CD4-positive, alpha-beta T cell treated with Interleukin-10 for 1 hour (primary cell): Measurements from ENCODE around the gene HAPLN2.
A peak's percentile ranks its signal among the peaks of the same experiment; 100 is the strongest.
"Not testable (repeated sequence)": the region's sequence is repeated elsewhere in the genome, so short reads cannot be mapped to it uniquely, and the experiment has no call there.

Source experiments
- DNase-seq: peaks from one replicate; pipeline ENCODE4 v3.0.0-alpha.2; 2020

HAPLN2 gene

DNA sequence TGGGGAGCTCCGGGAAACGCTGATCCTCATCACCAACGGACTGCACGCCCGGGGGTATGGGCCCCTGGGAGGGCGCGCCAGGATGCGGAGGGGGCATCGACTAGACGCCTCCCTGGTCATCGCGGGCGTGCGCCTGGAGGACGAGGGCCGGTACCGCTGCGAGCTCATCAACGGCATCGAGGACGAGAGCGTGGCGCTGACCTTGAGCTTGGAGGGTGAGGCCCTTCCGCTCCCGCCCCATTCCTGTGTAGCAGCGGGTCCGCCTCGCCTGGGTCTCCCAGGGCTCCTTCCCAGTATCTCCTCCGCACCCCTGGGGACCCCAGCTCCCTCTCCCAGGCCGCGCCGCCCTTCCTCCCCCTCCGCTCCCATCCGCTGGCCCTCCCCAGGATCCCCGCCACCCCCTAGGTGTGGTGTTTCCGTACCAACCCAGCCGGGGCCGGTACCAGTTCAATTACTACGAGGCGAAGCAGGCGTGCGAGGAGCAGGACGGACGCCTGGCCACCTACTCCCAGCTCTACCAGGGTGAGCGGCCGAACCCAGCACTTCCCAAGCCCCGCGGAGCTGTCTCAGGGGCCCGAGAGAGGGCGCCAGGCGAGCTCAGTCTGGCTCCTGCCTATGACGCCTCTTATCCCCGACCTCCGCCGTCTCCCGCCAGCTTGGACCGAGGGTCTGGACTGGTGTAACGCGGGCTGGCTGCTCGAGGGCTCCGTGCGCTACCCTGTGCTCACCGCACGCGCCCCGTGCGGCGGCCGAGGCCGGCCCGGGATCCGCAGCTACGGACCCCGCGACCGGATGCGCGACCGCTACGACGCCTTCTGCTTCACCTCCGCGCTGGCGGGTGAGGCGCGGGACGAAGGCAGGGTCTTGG is 5.0 kb downstream of the HAPLN2 start:
- DNase-seq = peak; percentile 34

DNA sequence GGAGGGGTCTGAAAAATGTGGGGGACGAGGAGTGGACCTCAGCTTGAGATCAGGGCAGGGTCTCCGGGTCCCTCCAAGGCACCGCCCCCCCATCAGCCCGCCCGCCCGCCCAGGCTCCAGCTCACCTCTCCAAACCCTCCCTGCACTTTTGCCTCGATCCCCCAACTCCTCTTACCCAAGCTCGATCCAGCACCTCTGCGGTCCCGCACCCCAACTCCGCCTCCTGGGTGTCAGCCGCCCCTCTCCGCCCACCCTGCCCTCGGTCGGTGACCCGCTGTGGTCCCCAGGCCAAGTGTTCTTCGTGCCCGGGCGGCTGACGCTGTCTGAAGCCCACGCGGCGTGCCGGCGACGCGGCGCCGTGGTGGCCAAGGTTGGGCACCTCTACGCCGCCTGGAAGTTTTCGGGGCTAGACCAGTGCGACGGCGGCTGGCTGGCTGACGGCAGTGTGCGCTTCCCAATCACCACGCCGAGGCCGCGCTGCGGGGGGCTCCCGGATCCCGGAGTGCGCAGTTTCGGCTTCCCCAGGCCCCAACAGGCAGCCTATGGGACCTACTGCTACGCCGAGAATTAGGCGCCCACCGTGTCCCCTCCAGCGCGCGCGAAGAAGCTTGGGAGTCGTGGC is 5.7 kb downstream of the HAPLN2 start:
- no peak for DNase-seq

DNA sequence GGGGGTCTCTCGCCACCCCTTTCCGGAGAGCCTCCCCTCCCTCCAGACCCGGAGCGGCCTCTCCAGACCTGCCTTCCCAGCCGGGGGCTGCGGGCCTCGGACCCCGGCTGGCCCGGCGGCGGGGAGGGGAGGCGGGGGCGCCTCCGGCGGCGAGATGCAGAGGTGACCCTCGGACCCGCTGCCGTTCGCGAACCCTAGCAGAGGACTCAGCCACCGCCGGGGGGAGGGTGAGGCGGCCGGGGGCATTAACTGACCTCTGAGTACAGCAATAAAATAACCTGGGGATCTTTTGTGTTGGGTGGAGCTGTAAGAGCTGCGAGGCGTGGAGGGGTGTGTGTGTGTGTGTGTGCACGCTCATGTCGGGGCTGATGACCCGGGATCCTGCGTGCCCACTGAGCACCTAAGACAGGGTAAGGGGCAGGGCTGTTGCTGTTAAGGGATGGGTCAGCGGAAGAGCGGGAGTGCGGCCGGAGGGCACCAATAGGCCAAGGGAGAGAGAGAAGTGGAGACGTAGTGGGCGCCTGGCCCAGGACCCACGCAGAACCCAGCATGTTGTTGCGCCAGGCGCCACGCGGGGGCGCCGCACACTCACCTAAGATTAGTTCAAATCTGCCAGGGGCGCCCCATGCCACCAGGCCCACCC is 6.3 kb downstream of the HAPLN2 start:
- DNase-seq = peak; percentile 63

DNA sequence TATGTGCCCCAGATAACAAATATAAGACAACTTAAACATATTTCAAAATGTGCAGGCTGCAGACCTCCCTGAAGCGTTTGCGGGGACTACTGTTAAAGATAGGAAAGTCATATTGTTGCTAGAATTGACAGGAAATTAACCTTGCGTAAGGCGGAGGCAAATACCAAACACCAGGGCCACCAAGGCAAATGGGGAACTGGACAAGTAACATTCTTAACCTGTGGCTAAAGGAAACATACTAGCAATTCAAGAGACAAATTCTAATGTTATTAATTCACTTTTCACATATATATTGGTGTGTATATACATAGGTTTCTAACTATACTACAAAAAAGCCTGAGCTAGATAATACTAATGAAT is 6.8 kb downstream of the HAPLN2 start:
- DNase-seq = no peak

DNA sequence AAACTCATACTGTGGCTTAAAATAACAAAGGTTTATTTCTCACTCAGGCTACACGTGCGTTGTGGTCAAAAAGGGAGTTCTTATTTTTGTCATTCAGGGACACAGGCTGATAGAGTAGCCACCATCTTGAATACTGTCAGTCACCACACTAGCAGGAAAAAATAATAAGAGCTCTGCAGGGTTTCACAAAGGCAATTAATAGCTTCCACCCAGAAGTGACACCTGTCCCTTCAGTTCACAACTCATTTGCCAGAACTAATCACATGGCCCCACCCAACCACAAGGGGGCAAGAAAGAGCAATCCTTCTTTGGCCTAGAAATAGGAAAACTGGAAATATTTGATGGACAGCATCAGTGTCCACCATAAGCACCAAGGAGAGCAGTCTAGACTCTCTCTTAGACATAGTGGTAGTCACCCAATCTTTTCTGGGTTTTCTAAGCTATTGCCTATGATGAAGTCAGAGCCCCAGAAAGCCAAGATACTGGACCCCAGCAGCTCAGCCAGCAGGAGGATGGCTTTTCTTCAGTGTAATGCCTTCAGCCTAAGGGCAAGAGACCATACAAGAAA is 8.2 kb downstream of the HAPLN2 start:
- peak; percentile 56 for DNase-seq

DNA sequence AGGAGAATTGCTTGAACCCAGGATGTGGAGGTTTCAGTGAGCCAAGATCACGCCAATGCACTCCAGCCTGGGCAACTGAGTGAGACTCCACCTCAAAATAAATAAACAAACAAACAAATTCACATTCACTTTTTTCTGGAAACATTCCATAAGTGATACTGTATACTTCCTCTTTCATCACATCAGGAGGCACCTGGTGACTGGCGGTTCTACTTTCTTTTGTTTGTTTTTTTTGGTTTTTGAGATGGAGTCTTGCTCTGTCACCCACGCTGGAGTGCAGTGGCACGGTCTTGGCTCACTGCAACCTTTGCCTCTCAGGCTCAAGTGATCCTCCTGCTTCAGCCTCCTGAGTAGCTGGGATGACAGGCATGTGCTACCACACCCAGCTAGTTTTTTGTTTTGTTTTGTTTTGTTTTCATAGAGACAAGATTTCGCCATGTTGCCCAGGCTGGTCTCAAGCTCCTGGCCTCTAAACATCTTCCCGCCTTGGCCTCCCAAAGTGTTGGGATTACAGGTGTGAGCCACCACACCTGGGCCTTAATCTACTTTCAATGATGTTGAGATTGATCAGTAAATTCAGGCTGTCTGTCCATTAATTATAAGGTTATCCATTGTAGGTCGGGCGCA is 10.7 kb downstream of the HAPLN2 start:
- no peak for DNase-seq

DNA sequence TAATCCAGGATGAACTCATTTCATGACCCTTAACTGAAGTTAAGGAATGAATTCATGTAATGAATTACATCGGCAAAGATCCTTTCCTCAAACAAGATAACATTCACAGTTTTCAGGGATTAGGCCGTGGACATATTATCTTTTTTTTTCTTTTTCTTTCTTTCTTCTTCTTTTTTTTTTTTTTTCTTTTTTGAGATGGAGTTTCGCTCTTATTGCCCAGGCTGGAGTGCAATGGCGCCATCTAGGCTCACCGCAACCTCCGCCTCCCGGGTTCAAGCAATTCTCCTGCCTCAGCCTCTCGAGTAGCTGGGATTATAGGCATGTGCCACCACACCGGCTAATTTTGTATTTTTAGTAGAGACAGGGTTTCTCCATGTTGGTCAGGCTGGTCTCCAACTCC is 11.9 kb downstream of the HAPLN2 start:
- not testable (repeated sequence) for DNase-seq

DNA sequence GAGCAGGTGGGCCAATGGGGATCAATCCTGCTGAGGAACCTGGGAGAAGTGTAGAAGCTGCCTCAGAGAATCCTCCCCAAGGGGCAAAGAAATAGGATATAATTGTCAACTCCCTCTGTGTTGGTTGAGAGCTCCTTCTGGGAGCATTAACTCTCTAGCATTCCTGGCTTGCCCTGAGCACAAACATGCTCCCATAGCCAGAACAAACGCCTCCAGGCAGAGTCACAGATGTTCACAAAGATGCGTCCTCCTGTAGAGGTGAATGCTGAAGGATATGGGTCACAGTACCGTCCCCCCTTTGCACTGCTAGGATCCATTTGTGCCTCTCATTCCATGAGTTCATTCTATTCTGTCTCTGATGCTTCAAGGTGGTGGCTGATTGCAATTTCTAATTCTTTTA is 13.1 kb downstream of the HAPLN2 start:
- no peak for DNase-seq

DNA sequence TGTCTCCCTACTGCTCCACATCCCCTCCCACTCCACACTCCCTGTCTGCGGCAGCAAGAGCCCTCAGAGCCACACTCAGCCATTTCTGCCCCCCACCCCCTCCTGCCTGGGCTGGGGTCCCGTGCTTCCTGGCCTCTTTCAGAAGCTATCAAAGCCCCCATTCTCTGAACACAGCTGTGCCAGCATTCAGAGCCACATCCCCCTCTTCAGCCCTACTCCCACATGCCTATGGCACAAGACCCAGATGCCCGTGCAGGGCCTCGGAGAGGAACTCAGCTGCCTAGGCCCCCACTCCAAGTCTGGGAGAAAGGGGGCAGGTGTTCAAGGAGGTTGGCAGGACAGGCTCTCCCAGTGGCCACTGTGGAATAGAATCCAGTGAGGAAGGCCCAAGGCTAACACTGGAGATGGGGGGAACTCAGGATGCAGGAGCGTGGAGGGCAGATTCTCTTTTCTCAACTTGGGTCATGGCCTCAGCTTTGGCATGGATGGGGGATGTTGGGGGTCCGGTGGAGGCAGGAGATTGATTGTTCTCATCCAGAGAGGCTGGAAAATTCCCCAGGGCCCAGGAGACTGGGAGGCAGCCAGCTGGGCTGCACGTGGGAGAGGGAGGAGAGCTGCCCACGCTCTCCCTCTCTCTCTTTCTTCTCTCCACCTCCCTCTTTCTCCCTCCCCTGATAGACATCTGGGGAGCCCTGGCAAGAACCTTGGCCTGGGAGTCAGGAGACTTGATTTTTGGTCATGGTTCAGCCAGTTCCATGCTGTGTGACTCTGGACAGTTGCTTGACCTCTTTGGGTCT is 19.2 kb downstream of the HAPLN2 start:
- no peak for DNase-seq

DNA sequence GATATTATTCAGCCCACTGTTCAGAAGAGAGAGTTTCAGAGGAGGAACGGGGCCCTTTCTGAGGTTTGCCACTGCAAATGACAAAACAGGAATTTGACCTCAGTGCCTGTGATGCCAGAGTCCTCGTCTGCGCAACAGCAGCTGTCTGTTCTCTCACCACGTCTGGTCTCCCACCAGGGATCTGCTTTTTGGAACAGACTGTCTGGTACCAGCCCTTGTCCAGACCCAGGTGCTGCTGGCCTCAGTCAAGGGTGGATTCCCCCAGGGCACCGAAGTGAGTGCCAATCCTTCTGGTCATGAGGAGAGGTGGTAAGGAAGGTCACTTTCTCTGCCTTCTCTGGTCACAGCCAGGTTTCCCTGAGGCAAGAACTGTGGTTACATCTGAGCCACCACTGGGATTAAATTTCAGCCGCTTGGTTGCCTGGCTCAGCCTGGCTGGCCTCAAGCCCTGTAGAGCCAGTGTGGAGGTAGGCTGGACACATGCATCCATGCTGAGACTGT is 20.4 kb downstream of the HAPLN2 start:
- DNase-seq = no peak

DNA sequence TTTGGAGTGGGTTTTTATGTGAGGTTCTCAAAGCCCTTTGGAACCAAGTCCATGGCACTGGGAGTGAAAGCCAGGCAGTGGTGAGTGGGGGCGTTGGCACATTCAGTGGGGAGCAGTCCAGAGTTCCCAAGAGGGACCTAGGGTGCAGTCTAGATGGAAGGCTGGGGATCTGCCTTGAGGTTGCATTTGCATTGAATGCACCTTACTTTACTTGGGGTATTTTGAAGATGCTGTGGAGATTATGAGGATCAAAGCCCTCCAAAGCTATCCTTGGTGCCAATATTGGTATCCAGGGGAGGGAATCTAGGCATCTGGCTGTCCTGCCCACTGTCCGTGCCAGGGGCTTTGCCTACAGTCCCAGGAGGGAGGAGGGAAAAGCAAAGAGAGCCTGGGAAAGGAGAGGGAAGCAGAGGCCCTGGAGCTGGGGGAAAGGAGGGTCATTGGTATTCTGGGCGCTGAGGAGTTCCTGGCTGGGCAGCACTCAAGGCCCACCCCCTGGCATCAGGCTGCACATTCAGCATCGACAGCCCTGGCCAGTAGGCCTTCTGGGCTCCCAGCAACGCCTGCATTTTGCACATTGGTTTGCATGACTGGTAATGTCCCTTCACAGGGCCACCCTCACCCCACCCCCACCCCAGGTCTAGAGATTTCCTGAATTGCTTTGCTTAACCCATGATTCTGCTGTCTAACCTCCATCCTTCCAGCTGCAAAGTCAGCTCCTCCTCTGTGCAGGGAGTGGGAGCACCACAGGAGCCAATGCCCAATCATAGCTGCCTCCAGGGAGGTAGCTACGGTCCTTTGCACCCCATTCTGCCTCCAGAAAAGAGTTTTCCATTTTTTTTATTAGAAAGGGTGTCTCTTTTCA is 21.9 kb downstream of the HAPLN2 start:
- no peak for DNase-seq

DNA sequence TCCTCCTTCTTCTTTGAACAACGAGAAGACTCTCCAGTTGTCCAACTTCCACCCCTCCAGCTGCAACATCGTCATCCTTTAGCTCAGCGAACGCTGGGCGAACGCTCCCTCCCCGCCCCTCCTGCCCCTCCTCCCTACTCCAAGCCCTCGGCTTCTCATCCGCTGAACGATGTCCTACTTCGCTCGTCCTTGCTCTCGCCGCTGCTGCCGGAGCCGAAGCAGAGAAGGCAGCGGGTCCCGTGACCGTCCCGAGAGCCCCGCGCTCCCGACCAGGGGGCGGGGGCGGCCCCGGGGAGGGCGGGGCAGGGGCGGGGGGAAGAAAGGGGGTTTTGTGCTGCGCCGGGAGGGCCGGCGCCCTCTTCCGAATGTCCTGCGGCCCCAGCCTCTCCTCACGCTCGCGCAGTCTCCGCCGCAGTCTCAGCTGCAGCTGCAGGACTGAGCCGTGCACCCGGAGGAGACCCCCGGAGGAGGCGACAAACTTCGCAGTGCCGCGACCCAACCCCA is 22.6 kb downstream of the HAPLN2 start, which contains the start of gene BCAN:
TSS of gene BCAN (plus strand) at position 357 of the 504 bp plus-strand sequence. CDS start 3,938 bp downstream, outside the sequence.
- no peak for DNase-seq

DNA sequence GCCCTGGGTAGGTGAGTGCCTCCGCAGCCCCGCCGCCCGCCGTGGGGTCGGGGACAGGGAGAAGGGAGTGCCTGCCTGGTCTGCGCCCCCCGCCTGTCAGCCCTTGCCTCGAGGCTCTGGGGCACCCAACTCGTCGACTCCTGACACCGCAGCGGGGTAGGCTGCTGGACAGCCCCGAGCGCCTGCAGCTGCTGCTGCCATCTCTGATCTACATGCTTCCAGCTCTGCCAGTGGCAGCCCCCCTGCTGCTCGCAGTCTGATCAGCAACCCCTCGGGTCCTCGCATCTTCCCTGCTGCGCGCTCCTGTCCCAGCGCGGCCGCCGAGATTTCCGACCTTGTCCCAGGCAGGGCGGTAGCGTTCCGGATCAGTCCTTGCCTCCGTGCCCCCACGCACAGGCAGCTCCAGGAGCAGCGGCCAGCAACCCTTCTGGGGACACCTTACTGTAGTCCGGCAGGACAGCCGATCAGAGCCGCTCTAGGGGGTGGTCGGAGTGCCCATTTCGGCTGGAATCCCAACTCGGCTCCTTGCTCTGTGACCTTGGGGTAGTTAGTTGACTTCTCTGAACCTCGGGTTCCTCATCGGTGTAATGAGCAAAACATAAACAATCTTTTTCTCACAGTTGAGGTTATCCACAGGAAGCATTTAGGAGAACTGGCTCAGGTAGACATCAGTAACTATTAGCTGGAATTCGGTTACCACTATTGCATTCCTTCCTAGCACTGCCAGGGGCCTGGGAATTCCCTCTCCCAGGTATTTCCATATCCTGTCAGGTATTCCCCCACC is 23.2 kb downstream of the HAPLN2 start:
- no peak for DNase-seq

DNA sequence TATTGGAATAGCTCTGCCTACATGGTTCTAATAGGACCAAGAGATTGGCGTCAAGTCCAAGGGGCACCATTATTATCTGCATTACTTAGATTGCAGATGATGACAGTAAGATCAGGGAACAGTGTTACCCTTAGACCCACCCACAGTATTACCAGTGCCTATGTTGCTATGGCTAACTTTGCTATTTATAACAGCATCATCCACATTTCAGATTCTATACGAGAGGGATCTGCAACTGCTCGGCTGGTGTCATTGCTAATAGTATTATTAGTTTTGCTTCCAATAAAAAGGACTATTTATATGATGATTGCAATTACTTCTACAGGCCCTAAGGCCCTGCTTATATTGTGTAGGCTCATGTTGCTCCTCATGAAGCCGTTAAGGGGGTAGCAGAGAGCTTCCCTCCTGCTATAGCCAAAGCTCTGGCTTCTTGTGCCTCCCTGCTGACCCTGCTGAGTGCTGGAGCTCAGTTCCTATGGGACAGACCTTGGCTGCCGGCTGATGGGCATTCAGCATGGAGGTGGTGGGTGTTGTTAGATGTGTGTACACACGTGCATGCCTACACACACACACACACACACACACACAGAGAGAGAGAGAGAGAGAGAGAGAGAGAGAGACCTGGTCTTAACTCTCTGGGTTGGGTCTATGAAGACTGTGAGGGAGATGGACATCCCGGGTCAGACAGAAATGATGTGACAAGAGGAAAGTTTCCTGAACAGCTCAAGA is 24.0 kb downstream of the HAPLN2 start:
- DNase-seq = no peak

DNA sequence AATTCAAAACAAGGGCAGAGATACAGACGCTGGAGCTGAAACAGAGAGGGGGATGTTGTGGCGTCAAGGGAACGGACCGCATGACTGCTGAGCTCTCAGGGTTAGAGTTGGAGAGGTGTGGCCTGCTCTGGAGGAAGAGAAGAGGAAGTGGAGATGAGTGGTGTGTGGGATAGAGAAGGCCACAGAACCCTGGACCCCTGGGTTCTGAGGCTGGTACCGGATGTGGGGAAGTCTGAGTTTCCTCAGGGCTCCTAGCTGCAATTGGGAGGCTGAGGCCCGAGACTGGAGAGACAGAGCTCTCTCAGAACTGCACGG is 24.5 kb downstream of the HAPLN2 start:
- DNase-seq = no peak

DNA sequence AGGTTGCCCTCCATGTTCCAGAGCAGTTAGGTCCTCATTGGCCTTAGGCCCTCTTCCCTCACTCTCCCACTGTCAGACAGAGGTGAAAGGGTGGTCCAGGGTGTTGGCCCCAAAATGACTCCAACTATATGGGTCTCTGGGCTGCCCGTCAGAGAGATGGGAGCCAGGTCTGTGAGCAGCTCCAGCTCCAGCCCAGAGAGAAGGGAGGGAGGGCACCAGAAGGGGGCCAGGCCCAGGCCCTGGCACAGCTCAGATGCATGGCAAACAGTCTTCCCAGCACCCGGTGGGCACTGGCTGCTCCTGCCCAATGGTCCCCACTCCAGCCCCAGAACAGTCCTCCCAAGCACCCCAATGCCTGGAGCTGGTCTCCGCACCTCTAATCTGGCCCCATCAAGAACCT is 24.9 kb downstream of the HAPLN2 start:
- no peak for DNase-seq

DNA sequence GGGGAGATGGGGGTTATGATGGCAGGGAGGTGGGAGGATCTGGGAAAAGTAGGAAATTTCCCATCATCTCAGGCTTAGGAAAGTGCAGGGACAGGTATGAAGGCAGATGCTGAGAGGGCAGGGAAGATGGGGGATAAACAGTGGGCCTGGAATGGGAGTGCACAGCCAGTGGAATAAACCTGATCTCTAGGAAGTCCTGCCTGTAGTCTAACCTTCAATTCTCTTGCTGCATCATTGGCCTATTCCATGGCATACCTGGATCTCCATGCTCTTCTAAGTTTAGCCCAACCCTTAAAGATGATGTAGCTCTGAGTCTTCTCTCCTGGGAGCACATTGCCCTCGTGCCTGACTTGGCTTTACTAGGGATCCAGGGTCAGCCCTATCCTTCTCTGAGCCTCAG is 25.4 kb downstream of the HAPLN2 start:
- DNase-seq = no peak

DNA sequence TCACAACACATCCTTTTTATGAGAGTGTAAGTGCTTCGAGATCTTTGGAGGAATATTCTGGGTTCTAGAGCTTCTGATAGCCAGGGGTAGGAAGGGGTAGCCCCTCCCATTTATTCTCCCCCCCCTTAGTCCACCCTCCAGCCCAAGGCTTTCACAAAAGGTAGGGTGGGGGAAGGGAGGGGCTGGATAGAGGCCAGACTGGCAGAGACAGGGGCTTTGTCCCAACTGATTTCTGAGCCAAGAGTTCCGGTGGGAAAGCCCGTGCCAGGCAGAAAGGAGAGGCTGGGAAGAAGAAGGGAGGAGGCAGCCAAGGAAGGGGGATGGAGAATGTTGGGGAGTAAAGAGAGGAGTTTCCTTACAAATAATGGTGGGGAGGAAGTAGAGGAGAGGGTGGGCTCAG is 25.8 kb downstream of the HAPLN2 start:
- no peak for DNase-seq

DNA sequence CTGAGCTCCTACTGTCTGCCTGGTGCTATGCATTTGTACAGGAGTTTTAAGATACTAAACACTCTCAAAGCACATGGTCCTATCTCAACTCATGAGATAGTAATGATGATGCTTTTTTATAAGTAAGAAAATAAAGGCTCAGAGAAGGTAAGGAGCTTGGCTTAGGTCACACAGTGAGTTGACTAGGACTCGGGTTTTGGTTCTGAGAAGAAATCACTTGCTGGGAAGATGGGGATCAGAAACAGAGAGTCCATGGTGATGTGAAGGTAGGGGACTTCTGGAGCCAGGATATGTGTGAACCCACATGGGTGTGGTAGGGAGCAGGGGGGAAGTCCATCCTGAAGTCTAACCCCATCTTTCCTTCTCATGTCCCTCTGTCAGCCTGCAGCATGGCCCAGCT is 26.5 kb downstream of the HAPLN2 start:
- no peak for DNase-seq
